NCI-H460 (cell line): ENCODE measurements around the gene FLYWCH1. TPM values are rescaled to one million over a fixed set of nuclear protein-coding genes. Genes with fewer than 3 reads are reported as not detected.

Experiments
- small RNA-seq, 2 experiments: library from RNA; depleted of rRNA; stranded (forward); fragments of <200 nt; gene quantifications; one replicate each; pipeline ENCODE3, GENCODE V24; 2014
- total RNA-seq: library from RNA; depleted of rRNA; stranded (reverse); fragments of >200 nt; shearing (Covaris generic); gene quantifications from 2 replicates; pipeline ENCODE4 v1.2.3, GENCODE V29; 2014; rRNA removed

FLYWCH1 gene
- total RNA-seq, 1 experiment from 2014 or later: 29.4 TPM

Small RNA genes within 50 kb of the gene (small RNA-seq; reads per million reads assigned to genes)
- 0 reads per million in 2 experiments for gene LINC00514

Other genes starting within 250 kb of the FLYWCH1 start
- 35.4 and 36.4 TPM in 2 replicates for gene KCTD5, start 229.4 kb upstream of the FLYWCH1 start, total RNA-seq
- 3.0 and 3.8 TPM in 2 replicates for gene PRSS27, start 191.7 kb upstream of the FLYWCH1 start, total RNA-seq
- gene SRRM2, start 159.3 kb upstream of the FLYWCH1 start, total RNA-seq: 63.3 and 94.6 TPM in 2 replicates
- 125 and 162 TPM in 2 replicates for gene ELOB, start 134.7 kb upstream of the FLYWCH1 start, total RNA-seq
- not detected in 2 replicates for gene PRSS33, start 124.4 kb upstream of the FLYWCH1 start, total RNA-seq
- not detected in 2 replicates for gene PRSS41, start 113.5 kb upstream of the FLYWCH1 start, total RNA-seq
- not detected in 2 replicates for gene PRSS21, start 94.7 kb upstream of the FLYWCH1 start, total RNA-seq
- gene ZG16B, start 81.6 kb upstream of the FLYWCH1 start, total RNA-seq: 13.8 and 18.7 TPM in 2 replicates
- not detected in 2 replicates for gene PRSS22, start 53.8 kb upstream of the FLYWCH1 start, total RNA-seq
- 80.1 and 88.9 TPM in 2 replicates for gene FLYWCH2, start 28.7 kb upstream of the FLYWCH1 start, total RNA-seq
- gene KREMEN2, start 52.3 kb downstream of the FLYWCH1 start, total RNA-seq: 1.5 and 2.7 TPM in 2 replicates
- 19.0 and 24.4 TPM in 2 replicates for gene PAQR4, start 57.4 kb downstream of the FLYWCH1 start, total RNA-seq
- gene PKMYT1, start 68.5 kb downstream of the FLYWCH1 start, total RNA-seq: 14.8 and 18.9 TPM in 2 replicates
- 0.05 and 0.14 TPM in 2 replicates for gene CLDN9, start 101.0 kb downstream of the FLYWCH1 start, total RNA-seq
- gene CLDN6, start 106.3 kb downstream of the FLYWCH1 start, total RNA-seq: not detected in 2 replicates
- 249 and 347 TPM in 2 replicates for gene TNFRSF12A, start 108.4 kb downstream of the FLYWCH1 start, total RNA-seq
- gene HCFC1R1, start 112.0 kb downstream of the FLYWCH1 start, total RNA-seq: 29.3 and 33.4 TPM in 2 replicates
- 30.3 and 35.2 TPM in 2 replicates for gene THOC6, start 112.1 kb downstream of the FLYWCH1 start, total RNA-seq
- gene BICDL2, start 125.0 kb downstream of the FLYWCH1 start, total RNA-seq: not detected in 2 replicates
- 0.14 and 0.25 TPM in 2 replicates for gene MMP25, start 134.6 kb downstream of the FLYWCH1 start, total RNA-seq
- 0.38 and 0.47 TPM in 2 replicates for gene IL32, start 153.7 kb downstream of the FLYWCH1 start, total RNA-seq
- gene ZSCAN10, start 187.4 kb downstream of the FLYWCH1 start, total RNA-seq: 0.05 and 0.38 TPM in 2 replicates
- 12.0 and 13.5 TPM in 2 replicates for gene ZNF205, start 200.7 kb downstream of the FLYWCH1 start, total RNA-seq
- gene ZNF213, start 223.1 kb downstream of the FLYWCH1 start, total RNA-seq: 4.5 and 5.0 TPM in 2 replicates